Suppressor macrophage treated with lipopolysaccharide for 1 hour (primary cell): Measurements from ENCODE around the gene HMGCR.
"Not testable (repeated sequence)": the region's sequence is repeated elsewhere in the genome, so short reads cannot be mapped to it uniquely, and the experiment has no call there.

Experiments used
- DNase-seq, 3 donors: peaks; one replicate each; pipeline ENCODE4 v3.0.0-alpha.2; 2020 to 2022

Gene HMGCR

GRCh38 chr5:75336615-75337336, at the start of gene HMGCR:
TSS of gene HMGCR (plus strand) at chr5:75337220. CDS start at chr5:75342606, 5,386 bp downstream.
- DNase-seq: peak; percentile 99 to 100 (median 100)

GRCh38 chr5:75291844-75292243, 45.2 kb upstream of the HMGCR start:
- DNase-seq: not testable (repeated sequence)

DNA sequence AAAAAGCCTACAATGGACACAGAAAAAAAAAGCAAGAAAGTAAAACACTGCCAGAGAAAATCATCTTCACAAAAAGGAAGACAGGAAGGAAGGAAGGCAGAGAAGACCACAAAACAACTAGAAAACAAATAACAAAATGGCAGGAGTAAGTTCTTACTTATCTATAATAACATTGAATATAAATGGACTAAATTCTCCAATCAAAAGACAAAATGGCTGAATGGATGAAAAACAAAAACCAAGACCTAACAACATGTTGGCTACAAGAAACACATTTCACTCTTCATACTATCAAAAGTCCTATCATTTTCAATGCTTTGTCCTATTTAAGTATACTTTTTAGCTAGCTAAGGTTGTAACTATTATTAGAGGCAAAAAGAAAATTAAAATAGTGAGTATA, 36.9 kb upstream of the HMGCR start:
- DNase-seq: no peak

DNA sequence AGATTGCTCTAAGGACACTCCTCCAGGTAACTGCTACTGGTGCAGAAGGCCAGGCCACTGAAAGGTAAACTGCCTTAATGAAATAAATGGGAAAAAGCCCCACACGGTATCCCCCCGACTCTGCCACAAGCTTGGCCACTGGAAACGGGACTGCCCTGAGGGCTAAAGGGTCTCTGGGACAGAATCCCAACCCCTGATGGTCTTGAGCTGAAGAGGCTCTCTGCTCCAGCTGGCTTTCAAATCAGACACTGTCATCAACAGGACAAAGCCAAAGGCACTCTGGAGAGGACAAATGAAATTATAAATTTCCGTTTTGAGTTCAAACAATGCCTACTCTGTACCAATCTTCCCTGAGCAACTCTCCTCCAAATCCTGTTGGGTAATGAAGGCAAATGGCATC, 33.6 kb upstream of the HMGCR start:
- DNase-seq: no peak

DNA sequence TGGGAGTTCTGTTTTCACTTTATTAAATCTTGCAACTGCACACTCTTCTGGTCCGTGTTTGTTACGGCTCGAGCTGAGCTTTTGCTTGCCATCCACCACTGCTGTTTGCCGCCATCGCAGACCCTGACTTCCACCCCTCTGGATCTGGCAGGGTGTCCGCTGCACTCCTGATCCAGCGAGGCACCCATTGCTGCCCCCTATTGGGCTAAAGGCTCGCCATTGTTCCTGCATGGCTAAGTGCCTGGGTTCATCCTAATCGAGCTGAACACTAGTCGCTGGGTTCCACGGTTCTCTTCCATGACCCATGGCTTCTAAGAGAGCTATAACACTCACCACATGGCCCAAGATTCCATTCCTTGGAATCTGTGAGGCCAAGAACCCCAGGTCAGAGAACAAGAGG, 32.5 kb upstream of the HMGCR start:
- DNase-seq: not testable (repeated sequence)

- no peak for DNase-seq
These were observed 30.3 kb upstream of the HMGCR start for GRCh38 chr5:75306746-75307145.

GRCh38 chr5:75310212-75310611, 26.8 kb upstream of the HMGCR start:
- no peak for DNase-seq

DNA sequence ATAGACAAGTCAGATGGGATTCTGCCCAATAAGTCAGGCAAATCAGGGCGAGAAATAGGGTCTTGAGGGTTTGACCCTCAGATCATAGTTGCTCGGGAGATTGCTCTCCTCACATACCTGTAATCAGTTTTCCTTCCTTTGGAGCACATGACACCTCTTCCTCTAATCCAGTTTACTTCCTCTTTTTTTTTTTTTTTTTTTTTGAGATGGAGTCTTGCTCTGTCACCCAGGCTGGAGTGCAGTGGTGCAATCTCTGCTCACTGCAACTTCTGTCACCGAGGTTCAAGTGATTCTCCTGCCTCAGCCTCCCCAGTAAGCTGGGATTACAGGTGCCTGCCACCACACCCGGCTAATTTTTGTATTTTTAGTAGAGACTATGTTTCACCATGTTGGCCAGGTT, 17.9 kb upstream of the HMGCR start:
- peak; percentile 37 to 69 (median 60) for DNase-seq

DNA sequence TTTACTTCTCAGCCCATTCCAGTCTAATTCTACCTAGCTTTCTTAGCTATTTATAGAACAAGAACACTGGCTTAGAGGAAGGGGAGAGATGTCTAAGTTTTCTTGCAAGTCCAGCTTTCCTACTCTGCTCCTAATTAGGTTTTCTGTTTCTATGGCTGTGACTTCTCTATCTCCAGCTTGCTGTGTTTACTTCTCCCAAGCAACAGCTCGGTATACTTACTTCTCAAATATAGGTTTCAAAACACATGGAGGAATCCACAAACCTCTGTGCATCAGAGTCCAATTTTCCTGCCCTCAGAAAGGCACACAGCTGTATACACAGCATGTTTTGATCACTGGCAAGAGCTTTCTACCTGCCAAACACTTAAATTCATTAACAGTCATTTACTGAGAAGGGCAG, 17.4 kb upstream of the HMGCR start:
- peak in 2 of 3 donors; percentile 23 to 36 for DNase-seq

DNA sequence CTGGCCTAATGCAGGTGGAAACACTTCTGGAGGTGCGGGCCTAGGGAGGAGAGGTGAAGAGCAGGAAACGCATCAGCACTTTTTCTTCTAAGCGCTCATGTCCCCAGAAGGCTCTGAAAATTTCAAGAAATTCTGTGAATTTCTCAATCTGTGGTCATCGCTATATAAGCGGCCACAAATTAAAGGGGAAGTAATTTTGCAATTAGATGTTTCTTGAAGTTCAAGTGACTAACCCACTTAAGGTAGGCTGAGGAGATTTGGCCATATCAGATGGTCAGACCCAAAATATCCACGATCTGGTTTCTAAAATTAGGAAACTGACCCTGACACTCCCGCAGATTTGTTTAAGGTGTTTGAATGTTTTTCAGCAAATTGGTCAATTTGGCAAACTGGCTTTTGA, 16.6 kb upstream of the HMGCR start:
- peak; percentile 77 to 95 (median 94) for DNase-seq

DNA sequence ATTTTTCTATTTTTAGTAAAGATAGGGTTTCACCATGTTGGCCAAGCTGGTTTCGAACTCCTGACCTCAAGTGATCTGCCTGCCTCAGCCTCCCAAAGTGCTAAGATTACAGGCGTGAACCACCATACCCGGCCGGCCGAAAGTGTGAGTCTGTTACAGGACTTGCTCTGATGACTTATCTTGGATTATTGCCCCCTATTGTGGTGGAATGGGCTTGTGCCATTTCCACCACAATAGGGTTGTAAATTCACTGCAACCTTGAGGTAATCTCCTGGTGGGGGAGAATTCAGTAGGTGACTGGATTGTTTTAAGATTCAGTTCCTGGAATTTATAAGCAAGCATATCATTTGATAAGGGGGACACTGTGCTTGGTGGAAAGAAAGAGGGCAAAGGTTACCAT, 15.0 kb upstream of the HMGCR start:
- no peak for DNase-seq

GRCh38 chr5:75324791-75325190, 12.2 kb upstream of the HMGCR start:
- DNase-seq: no peak

- no peak for DNase-seq
These were observed 11.8 kb upstream of the HMGCR start for GRCh38 chr5:75325242-75325641.

DNA sequence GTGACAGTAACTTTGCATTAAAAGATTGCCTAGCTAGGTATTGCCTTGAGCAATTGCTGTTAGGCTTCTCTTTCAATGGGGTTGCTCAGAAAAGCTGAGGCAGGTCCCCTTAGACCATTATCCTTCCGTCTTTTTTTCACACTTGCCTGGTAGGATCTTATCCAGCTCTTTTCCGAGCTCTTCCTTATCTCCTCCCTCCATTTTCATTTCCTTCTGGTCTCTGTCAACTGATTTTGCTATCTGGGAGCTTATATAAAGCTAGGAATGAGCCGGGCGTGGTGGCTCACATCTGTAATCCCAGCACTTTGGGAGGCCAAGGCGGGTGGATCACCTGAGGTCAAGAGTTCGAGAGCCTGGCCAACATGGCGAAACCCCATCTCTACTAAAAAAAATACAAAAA, 6.6 kb upstream of the HMGCR start:
- no peak for DNase-seq

- peak in 2 of 3 donors; percentile 19 to 30 for DNase-seq
These were observed 5.6 kb upstream of the HMGCR start for GRCh38 chr5:75331095-75332090.

GRCh38 chr5:75333759-75334158, 3.3 kb upstream of the HMGCR start:
- not testable (repeated sequence) for DNase-seq

- DNase-seq: not testable (repeated sequence)
These were observed 2.6 kb upstream of the HMGCR start for GRCh38 chr5:75334413-75334812.

GRCh38 chr5:75335486-75335885, 1.5 kb upstream of the HMGCR start:
- DNase-seq: no peak

GRCh38 chr5:75335952-75336614, 937 bp upstream of the HMGCR start:
- peak; percentile 76 to 85 (median 80) for DNase-seq

DNA sequence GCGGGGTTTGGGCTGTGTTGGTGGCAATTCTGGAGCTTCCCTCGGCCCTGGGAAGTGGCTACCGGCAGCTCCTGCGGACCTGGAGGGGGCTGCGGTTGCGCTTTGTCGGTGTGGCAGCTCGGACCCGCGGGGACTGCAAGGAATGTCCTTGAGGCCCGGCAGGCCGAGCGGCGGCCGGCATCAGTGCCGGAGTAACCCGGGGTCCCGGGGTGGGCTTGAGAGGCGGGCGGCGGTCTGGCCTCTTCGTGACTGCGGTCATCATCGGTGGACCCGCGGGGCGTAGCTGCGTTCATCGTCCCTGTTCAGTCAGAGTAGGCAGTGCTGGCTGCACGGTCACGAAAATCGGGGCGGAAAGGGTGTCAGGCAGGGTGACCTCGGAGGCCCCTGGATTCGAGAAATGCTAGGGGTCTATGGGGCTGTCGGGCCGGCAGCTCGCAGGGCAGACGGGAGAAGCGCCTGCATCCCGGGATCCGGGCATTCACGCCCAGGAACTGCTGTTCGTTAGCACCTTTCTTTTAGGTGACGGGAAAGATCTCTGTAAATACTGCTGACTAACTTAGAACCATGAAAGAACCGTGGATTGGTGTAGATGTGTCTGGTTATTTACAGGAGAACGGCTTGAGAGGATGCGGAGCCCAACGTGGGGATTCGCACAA, 474 bp downstream of the HMGCR start:
- peak; percentile 30 to 50 (median 41) for DNase-seq

DNA sequence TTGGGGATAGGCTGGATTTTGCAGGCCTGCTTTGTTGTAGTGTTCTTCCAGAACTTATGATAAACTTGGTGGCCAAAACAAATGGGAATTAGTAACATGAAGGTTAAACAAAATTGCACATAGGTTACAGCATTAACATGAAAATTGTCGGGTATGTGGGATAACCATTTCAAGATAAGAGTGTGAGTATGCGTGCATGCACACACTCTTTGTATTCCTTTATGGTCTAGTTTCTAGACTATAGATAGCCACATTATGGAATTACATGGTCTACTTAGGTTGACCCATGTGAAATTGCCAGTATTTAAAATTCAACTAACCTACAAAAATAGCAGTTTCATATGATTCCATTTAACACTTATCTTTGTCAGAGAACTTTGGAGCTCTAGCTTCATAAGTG, 1.4 kb downstream of the HMGCR start:
- no peak for DNase-seq

DNA sequence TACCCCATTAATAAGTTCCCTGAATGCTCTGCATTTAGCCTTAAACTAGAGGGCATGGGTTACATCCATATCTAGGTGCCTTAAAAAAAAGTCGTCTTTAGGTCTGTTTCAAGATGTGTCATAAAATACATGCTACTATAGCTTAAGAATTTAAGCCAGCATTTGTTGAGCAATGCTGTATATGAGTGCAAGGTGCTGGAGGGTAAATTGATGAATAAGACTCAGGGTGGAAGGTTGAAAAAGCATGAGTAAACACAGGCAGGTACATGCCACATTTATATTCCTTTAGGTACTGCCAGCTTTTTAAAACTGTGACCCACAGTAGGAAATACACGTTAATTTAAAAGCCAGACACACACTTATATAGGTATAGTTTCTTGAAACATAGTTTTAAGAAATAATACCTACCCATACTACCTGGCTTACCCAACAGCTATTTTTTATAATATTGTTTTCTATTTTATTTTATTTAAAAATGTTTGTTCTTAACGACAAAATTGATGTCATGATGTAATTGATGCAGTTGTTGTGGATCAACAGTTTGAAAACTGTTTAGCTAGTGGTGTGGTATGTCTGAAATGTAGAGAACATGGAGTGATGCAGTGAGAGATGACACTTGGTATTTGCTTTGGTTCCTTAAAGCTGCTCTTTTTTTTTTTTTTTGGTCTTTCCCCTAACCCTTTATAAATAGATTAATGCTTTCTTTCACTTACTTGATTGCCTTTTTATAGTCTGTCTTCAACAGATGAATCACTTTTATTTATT, 3.9 kb downstream of the HMGCR start:
- DNase-seq: no peak
